Neuron (in vitro differentiated cells): Measurements from ENCODE around the gene FGFR2.
"Not testable (repeated sequence)": the region's sequence is repeated elsewhere in the genome, so short reads cannot be mapped to it uniquely, and the experiment has no call there.

Experiments used
- H2AFZ ChIP-seq: one replicate; pipeline ENCODE4 v1.6.1; 2013; ENCODE audit warnings: low read depth, mild to moderate bottlenecking, inconsistent platforms, low read length, moderate library complexity
- H3K27me3 ChIP-seq: one replicate; pipeline ENCODE4 v1.6.1; 2013; ENCODE audit warnings: low read length; ENCODE audit not compliant: insufficient read depth
- H3K36me3 ChIP-seq: one replicate; pipeline ENCODE4 v1.6.1; 2013; ENCODE audit warnings: low read length; ENCODE audit not compliant: insufficient read depth
- H3K4me1 ChIP-seq: one replicate; pipeline ENCODE4 v1.6.1; 2013; ENCODE audit warnings: low read length; ENCODE audit not compliant: insufficient read depth
- H3K4me3 ChIP-seq: 2 replicates; pipeline ENCODE4 v1.5.1; 2013; ENCODE audit warnings: mild to moderate bottlenecking, low read length, moderate library complexity
- H3K9me3 ChIP-seq: one replicate; pipeline ENCODE4 v1.6.1; 2013; ENCODE audit warnings: low read length

Gene FGFR2

GRCh38 chr10:121527690-121528089 is 70.6 kb downstream of the FGFR2 start:
- no peak overlapping the region for H2AFZ ChIP-seq
- no peaks in the 10 kb centered on the region for H3K27me3 ChIP-seq
- no peak overlapping the region for H3K4me3 ChIP-seq
- peaks cover 33% of the 10 kb centered on the region for H3K36me3 ChIP-seq
- H3K4me1 ChIP-seq = peaks cover 14% of the 10 kb centered on the region
- no peaks in the 10 kb centered on the region for H3K9me3 ChIP-seq

- Histone ChIP-seq H3K36me3 (peaks cover 25% of the 10 kb centered on the region), H3K4me1 (peaks cover 14% of the 10 kb centered on the region), H2AFZ (no peak overlapping the region), H3K4me3 (no peak overlapping the region), H3K27me3 (no peaks in the 10 kb centered on the region), H3K9me3 (no peaks in the 10 kb centered on the region)
These were observed 71.4 kb downstream of the FGFR2 start for GRCh38 chr10:121526801-121527221.

GRCh38 chr10:121526135-121526790 is 72.0 kb downstream of the FGFR2 start:
- no peaks in the 10 kb centered on the region for H3K27me3 ChIP-seq
- H3K36me3 ChIP-seq = peaks cover 22% of the 10 kb centered on the region
- H3K4me1 ChIP-seq = peaks cover 14% of the 10 kb centered on the region
- no peak overlapping the region for H3K4me3 ChIP-seq
- no peak overlapping the region for H2AFZ ChIP-seq
- H3K9me3 ChIP-seq = no peaks in the 10 kb centered on the region

- Histone ChIP-seq H2AFZ (no peak overlapping the region), H3K27me3 (no peaks in the 10 kb centered on the region), H3K36me3 (peaks cover 28% of the 10 kb centered on the region), H3K4me3 (no peak overlapping the region), H3K9me3 (no peaks in the 10 kb centered on the region), H3K4me1 (peaks cover 14% of the 10 kb centered on the region)
These were observed 72.8 kb downstream of the FGFR2 start for GRCh38 chr10:121525251-121526134.

GRCh38 chr10:121524157-121524817 is 74.0 kb downstream of the FGFR2 start:
- H3K4me1 ChIP-seq = peaks cover 14% of the 10 kb centered on the region
- H3K36me3 ChIP-seq = peaks cover 39% of the 10 kb centered on the region
- no peak overlapping the region for H3K4me3 ChIP-seq
- no peaks in the 10 kb centered on the region for H3K27me3 ChIP-seq
- H3K9me3 ChIP-seq = no peaks in the 10 kb centered on the region
- no peak overlapping the region for H2AFZ ChIP-seq

GRCh38 chr10:121522831-121523230 is 75.4 kb downstream of the FGFR2 start:
- no peaks in the 10 kb centered on the region for H3K9me3 ChIP-seq
- H3K4me3 ChIP-seq = no peak overlapping the region
- H2AFZ ChIP-seq = no peak overlapping the region
- H3K36me3 ChIP-seq = peaks cover 51% of the 10 kb centered on the region
- H3K4me1 ChIP-seq = peaks cover 14% of the 10 kb centered on the region
- H3K27me3 ChIP-seq = no peaks in the 10 kb centered on the region

- no peaks in the 10 kb centered on the region for H3K9me3 ChIP-seq
- peaks cover 13% of the 10 kb centered on the region for H3K4me1 ChIP-seq
These were observed 76.3 kb downstream of the FGFR2 start for GRCh38 chr10:121521794-121522556.

GRCh38 chr10:121520526-121520925 is 77.7 kb downstream of the FGFR2 start:
- H3K36me3 ChIP-seq = peaks cover 52% of the 10 kb centered on the region
- H3K4me1 ChIP-seq, H3K9me3 ChIP-seq, H3K27me3 ChIP-seq, H3K4me3 ChIP-seq, H2AFZ ChIP-seq: not testable (repeated sequence)

More at GRCh38 chr10:121521794-121522556, 76.3 kb downstream of the FGFR2 start:
- Histone ChIP-seq H3K27me3 (no peaks in the 10 kb centered on the region), H3K4me3 (no peak overlapping the region), H3K36me3 (peaks cover 56% of the 10 kb centered on the region), H2AFZ (no peak overlapping the region)

GRCh38 chr10:121519901-121520493 is 78.2 kb downstream of the FGFR2 start:
- Histone ChIP-seq H3K4me1 (no peaks in the 10 kb centered on the region), H2AFZ (no peak overlapping the region), H3K36me3 (peaks cover 53% of the 10 kb centered on the region), H3K4me3 (no peak overlapping the region), H3K9me3 (no peaks in the 10 kb centered on the region), H3K27me3 (no peaks in the 10 kb centered on the region)

- Histone ChIP-seq H3K9me3 (no peaks in the 10 kb centered on the region), H3K4me3 (no peak overlapping the region), H3K4me1 (no peaks in the 10 kb centered on the region), H3K27me3 (no peaks in the 10 kb centered on the region), H3K36me3 (peaks cover 57% of the 10 kb centered on the region), H2AFZ (no peak overlapping the region)
These were observed 78.8 kb downstream of the FGFR2 start for GRCh38 chr10:121519411-121519810.

- Histone ChIP-seq H3K36me3 (peaks cover 68% of the 10 kb centered on the region), H2AFZ (no peak overlapping the region), H3K4me3 (no peak overlapping the region), H3K27me3 (no peaks in the 10 kb centered on the region), H3K9me3 (no peaks in the 10 kb centered on the region), H3K4me1 (no peaks in the 10 kb centered on the region)
These were observed 79.9 kb downstream of the FGFR2 start for GRCh38 chr10:121518333-121518732.

GRCh38 chr10:121516093-121516865 is 82.0 kb downstream of the FGFR2 start:
- no peak overlapping the region for H2AFZ ChIP-seq
- H3K27me3 ChIP-seq = no peaks in the 10 kb centered on the region
- no peaks in the 10 kb centered on the region for H3K4me1 ChIP-seq
- no peak overlapping the region for H3K4me3 ChIP-seq
- no peaks in the 10 kb centered on the region for H3K9me3 ChIP-seq
- peaks cover 84% of the 10 kb centered on the region for H3K36me3 ChIP-seq
